ENCODE results near the gene DCDC2B.

DNA sequence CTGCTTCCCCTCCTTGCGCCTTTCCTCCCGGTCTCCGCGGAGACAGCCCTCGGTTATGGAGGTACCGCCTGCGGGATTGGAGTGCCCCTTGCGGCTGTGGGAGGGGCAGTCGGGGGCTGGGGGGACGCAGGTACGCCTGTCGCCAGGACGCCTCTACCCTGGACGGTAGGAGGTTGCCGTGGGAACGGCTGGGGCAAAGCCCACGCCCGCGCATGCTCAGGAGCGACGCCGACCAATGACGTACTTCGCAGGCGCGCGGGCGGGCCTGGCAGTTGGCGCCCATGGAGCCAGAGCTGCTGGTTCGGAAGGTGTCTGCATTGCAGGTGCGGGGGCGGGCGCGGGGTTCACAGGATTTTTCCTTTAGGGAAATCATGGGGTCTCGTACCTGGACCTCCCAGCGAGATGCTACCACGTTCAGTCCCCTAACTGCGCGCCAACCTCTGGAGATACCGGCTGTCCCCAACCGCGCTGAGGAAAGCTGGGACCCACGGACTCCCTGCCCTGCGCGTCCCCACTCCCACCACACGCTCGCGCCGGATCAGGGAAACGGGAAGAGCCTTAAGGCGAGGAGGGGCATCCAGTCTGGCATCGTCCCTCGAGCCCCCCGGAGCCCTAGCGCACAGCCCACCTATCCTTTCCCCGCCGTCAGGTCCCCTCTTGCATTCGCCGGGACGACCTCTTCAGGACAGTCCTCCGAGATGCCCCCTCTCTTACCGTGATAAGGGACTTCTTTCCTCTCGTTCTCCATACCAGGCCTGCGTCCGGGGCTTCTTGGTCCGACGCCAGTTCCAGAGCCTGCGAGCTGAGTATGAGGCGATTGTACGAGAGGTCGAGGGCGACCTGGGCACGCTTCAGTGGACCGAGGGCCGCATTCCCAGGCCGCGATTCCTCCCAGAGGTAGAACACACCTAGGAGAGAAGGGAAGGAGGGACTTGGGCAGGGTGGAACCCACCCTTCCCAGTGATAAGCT lies 3.2 kb upstream of the DCDC2B start, which contains the start of gene IQCC:
- TF ChIP-seq, protein P1, sequence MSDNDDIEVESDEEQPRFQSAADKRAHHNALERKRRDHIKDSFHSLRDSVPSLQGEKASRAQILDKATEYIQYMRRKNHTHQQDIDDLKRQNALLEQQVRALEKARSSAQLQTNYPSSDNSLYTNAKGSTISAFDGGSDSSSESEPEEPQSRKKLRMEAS (IDR thresholded peaks at IDR 0.05): peak; percentile 64; the same call in 1 of the 2 replicates
- TF ChIP-seq CBX5 (CRISPR knock-in tag; IDR thresholded peaks at IDR 0.05; ENCODE audit: borderline replicate concordance): no peak
- TF ChIP-seq, protein P2, sequence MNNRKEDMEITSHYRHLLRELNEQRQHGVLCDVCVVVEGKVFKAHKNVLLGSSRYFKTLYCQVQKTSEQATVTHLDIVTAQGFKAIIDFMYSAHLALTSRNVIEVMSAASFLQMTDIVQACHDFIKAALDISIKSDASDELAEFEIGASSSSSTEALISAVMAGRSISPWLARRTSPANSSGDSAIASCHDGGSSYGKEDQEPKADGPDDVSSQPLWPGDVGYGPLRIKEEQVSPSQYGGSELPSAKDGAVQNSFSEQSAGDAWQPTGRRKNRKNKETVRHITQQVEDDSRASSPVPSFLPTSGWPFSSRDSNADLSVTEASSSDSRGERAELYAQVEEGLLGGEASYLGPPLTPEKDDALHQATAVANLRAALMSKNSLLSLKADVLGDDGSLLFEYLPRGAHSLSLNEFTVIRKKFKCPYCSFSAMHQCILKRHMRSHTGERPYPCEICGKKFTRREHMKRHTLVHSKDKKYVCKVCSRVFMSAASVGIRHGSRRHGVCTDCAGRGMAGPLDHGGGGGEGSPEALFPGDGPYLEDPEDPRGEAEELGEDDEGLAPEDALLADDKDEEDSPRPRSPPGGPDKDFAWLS (CRISPR knock-in tag; IDR thresholded peaks at IDR 0.05; ENCODE audit: borderline replicate concordance): no peak
- TF ChIP-seq MTA1 (CRISPR knock-in tag; IDR thresholded peaks at IDR 0.05; ENCODE audit: borderline replicate concordance): no peak; the same call in 1 of the 2 replicates
- TF ChIP-seq ZNF274 (CRISPR knock-in tag; IDR thresholded peaks at IDR 0.05): peak; percentile 13; the same call in 1 of the 2 replicates
